HG03175 (cell line): Measurements from ENCODE around the gene ADCY7.

ENCODE experiments used
- ATAC-seq: cut with Tn5 transposase; IDR thresholded peaks from one replicate; pipeline ENCODE4 v1.9.1; 2021; ENCODE audit warnings: mild to moderate bottlenecking, moderate library complexity; ENCODE audit not compliant: unreplicated experiment

The ADCY7 gene

DNA sequence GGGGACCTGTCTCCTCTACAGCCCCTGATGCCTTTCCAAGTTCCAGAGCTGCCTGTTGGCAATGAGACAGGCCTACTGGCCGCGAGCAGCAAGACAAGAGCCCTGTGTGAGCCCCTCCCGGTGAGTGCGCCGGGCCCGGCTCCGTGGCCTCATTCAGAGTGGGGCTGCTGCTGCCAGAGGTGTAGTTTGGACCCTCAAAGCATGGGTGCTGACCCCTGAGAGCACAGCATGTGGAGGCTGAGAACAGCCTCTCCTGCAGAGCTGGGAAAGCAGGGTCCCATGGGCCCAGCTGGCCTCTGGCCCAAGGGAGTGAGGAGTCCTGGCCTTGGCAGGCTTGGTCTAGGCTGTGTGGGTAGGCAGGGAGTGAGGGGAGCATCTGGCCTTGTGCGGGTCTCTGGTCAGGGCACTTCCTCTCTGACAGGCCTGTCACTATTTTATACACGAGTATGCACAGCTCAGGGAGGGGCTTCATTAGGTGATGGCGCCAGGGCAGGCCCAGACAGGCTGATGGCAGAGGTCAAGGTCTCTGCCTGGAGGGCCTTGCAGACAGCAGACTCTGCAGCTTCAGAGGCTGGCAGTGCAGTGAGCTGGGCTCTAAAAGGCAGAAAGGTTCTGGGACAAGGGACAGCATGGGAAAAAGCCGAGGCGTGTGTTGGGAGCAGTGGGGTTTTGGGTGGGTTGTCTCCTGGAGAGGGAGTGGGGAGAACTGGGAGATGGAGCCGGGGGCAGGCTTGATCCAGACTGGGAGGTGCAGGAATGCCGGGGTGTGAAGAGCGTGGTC is 43.4 kb downstream of the ADCY7 start:
- no peak for ATAC-seq

DNA sequence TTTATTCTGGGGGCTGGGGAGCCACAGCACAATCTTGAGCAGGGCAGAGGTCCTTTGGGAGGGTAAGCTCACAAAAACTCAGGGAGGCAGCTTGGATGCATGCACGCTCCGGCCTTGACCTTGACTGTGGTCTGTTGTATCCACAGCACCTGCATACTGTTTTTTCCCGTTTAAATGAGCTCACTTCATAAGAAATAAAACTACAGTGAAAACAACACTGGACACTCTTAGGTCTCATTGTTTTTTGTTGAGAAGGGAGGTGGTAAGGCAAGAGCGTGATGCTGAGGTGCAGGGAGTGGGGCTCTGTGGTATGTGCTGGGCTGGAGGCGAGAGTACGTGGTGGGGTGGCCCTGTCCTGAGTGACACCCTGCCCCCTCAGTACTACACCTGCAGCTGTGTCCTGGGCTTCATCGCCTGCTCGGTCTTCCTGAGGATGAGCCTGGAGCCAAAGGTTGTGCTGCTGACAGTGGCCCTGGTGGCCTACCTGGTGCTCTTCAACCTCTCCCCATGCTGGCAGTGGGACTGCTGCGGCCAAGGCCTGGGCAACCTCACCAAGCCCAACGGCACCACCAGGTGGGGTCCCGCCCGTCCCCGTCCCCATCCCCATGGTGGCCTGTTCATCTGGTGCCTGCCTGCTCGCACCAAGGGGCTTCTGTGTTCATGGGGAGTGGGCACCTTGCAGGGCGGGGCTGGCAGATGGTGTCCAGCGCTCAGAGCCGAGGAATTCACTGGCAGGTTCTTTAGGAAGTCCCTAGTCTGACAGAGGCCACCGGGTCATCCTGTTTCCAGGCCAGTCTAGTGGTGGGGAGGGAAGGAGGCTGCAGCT is 44.2 kb downstream of the ADCY7 start:
- no peak for ATAC-seq

DNA sequence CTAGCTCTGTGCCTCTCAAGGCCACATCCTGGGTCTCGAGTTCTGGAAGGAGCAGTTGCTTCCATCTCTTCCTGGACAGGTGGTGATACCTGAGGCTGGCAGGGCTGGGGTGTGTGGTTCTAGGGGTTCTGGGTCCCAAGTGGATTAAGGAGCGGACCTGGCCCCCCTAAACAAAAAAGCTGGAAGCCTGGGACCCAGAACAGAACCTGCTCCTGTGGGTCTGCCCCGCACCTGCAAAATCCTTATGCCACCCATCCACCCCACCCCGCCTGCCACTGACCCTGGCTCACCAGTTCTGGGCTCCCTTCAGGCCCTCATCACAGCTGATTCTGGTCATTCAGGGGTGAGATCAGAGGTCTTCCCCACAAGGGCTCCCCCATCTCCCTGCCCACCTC is 44.8 kb downstream of the ADCY7 start:
- ATAC-seq = no peak

DNA sequence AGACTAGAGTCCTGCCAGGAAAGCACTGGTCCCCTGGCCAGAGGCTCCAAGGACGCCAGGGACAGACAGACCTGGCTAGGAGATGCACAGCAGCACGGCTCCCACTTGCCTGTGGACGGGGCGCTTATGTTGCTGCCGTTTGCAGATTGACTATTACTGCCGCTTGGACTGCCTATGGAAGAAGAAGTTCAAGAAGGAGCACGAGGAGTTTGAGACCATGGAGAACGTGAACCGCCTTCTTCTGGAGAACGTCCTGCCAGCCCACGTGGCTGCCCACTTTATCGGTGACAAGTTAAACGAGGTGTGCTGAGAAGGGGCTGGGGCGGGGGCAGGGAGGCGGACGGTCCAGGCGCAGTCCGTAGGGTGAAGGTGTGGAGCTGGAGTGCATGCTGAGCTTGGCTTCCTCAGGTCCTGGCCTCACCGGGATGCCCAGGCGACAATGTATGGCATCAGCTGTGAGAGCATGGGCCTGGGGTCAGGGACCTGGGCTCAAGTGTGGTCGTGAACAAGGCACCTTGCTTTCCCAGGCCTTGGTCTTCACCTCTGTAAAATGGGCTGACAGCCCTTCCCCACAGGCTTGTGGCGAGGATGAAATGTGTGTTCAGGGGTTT is 45.6 kb downstream of the ADCY7 start:
- no peak for ATAC-seq

DNA sequence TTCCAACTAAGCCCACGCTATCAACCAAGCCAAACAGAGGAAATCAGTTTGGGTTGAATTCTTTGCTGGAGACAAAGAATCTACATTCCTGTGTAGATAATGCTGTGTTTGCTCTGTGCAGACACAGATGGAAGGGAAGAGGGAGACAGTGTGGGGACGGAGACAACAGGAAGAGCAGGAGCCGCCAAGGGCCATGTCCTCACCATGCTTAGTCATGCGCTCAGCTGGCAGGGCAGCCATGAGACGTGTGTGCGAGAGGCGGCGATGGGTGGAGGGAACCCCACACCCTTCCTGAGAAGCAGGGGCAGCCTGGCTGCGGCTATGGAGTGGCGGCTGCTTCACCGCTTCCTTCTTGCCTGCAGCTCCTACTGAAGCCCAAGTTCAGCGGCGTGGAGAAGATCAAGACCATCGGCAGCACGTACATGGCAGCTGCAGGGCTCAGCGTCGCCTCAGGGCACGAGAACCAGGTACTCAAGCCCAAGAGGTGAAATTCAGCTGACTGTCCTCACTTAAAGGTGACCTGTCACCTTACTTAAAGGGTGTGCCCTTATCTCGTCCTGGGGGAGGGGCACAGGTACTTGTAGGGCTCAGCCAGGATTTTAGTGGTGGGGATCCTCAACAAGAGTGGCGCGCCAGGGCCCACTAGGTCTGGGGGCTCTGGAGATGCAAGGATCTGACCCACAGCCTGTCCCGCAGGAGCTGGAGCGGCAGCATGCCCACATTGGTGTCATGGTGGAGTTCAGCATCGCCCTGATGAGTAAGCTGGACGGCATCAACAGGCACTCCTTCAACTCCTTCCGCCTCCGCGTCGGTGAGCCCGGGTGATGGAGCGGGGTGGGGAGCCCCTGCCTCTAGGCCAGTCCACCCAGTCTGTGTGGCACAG is 47.5 kb downstream of the ADCY7 start:
- no peak for ATAC-seq

DNA sequence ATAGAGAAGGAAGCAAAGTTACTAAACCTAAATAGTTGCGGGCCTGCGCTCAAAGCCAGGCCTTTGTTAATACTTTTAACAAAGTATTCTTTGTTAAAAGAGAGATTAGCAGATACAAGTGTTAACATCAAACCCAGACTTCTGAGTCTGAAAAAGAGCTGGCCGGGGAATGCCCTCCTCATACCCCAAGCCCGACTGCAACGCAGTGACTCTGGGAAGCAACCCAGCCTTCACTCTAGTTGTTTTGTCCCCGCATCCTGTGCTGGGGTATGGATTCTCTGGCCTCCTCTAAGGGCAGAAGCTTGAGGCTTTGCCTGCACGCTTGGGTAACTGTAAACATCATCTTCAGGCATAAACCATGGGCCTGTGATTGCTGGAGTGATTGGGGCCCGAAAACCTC is 48.3 kb downstream of the ADCY7 start:
- ATAC-seq = no peak

DNA sequence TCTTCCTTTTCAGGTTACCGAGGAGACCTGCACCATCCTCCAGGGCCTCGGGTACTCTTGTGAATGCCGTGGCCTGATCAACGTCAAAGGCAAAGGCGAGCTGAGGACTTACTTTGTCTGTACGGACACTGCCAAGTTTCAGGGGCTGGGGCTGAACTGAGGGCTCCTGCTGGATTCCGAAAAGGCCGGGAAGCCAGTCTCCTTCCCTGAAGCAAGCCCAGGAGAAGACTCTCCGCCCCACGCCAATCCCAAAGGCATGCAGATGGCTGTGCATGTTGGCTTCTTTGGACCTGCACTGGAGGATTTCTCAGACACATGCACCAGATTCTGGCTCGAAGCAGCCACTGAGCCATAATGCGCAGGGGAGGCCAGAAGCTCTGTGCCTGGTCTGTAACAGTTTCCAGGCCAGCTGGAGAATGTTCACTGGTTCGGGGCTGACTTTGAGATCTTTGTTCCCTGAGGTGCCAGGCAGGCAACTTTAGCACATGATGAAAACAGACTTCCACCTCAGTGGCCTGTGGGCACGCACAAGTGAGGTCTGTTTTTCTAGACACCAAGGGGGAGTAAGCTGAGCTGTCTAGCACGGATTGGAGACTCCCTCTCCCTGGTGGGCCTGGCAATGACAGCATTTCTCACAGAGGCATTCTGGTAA is 49.1 kb downstream of the ADCY7 start:
- no peak for ATAC-seq

DNA sequence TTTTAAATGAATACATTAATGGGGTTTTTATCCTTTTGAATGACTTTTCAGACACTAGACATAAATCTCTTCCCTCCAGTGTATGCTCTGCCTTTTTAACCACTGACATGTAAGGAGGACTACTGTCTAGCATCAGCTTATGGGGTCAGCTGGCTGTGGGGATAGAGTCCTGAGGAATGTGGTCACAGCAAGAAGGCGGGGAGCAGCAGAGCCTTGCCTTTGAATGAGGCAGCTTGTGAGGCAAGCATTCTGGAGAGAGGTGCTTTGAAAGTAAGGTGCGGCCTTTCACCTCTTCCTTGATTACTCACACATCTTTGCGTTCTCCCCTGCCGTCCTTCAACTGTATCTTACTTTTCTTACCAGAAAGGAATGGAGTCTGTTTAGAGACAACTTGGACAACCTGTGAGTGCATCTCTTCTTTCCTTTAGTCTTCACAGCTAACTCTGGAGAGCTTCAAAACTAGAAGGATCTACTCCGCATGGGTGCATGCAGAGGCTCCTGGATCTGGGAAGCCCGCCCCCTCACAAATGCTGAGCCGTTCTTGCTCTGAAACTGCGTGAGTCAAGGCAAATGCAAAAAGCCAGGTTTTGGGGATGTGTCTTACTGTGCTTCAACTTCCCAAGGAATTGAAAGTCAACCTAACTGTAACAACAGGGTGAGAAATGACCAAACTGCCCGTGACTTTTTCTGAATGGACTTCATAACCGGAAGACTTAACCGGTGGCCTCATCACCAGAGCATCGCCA is 49.9 kb downstream of the ADCY7 start:
- no peak for ATAC-seq

DNA sequence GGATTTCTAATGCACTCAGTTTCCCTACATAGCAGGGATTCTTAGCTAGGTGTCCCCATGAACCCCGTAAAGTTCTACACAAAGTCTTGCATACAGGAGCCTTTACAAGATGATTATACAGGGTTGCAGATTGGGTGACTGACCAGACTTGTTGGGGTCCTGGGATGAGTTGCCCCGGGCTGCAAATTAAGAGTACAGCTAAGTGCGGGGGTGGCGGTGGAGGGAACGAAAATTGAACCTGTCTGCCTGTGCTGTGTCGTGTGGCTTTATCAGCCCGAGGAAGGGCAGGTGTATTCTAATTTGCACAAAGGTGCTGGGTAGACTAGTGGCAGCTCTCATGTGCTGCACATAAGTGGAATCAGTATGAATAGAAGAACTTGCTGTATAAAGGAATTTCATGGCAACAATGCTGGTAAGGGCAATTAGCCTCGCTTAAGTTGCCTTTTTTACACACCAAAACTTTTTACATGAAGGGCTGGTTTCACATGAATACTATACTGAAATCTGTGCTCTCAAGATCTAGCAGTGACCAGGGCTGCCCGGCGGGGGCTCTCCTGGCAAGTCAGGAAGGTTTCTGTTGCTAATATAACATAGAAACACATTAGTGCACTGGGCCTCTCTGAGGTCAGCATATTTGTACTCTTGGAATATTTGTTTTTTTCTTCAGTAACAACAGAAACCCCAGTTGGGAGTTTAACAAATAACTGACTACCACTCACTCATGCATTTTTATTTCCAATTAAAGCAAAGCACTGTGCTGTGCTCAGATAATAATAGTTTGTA is 50.7 kb downstream of the ADCY7 start:
- no peak for ATAC-seq

DNA sequence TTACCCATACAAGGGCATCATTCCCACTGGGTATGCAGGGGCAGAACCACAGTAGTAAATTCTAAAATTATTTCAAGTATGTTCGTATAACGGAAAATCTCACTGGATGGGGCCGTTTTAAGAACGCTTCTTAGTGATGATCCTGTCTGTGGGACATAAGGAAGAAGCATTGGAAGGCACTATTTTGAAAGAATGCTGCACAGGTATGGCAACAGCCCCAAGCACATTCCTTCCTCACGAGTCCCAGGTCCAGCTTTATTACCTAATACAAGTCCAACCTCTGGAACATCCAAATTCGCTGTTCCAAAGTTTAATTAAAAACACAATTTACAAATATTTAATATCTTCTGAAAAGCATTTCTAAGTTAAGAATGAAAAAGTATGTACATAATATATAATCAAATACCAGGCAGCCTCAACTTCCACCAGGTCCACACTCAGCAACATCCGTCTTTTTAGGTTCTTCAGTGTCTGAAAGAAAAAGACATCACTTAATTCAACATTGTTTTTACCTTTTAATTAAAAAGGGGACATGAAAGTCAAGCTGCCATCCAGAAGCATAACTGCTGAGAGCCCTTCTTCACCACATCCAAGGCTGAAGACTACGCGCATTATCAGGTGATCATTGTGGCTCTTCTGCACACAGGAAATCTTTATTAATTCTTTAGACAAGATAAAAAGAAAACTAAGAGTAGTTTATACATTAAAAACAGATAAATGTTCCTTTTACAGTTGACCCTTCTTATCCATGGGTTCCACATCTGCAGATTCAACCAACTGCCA is 52.6 kb downstream of the ADCY7 start:
- ATAC-seq = no peak

DNA sequence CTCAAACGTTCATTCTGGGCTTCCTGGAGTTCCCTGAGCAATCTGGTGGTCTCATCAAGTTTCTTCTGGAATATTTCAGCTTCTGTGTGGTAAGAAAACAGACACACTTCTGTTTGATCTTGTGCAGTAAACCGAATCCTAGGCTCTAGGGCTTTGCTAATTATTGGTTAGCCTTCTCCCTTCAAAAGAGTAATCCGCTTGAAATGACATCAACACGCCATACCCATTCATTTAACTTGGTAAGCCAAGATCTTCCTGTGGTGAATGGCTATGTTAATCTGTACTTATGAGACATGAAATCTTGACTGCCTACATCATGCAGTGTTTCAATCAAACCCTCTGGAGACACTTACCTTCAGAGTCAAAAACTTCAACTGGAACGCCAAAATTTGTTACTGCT is 54.0 kb downstream of the ADCY7 start:
- no peak for ATAC-seq

DNA sequence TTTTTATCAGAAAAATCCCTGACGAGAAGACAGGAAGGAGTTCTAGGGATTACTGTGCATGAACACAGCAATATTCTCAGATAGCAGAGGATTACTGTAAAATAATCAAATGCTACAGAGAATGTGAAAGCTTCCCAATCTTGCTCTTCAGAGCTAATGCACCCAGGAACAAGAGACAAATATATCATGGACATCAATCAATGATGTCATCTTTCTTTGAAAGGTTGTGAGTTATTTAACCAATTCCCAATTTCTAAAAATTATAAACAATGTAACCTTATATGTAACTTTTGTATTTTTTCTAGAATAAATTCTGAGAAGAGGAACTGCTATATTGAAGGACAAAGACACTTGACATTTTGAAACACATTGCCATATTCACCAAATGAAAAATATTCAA is 56.0 kb downstream of the ADCY7 start:
- ATAC-seq = no peak

DNA sequence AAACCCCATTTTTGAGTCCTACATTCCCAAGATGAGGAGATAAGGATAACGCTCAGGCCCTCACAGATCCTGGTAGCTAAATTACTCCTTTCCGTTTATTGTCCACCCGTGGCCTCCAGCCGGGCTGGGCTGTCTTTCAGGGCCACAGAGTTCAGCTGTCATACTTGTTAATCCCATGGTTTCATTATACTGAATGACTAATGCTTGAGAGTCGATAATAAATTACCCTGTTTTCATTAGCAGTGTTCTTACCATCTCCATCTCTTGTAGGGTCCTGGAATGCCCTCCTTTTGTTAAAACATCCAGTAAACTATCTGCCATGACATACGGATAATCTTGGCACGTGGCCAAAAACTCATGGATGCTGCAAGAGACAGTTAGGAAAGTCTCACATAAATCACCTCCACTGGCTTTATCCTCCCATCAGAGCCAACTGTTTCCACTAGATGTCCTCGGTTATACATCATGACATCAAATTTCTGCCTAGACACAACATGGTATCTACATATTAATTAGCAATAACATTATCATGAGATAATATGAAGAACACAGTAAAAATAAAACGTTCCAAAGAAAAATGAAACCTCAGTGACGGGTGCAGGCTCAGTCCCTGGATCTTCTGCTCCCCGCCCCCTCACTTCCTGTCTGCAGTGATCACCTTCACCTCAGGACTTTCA is 57.1 kb downstream of the ADCY7 start:
- ATAC-seq = no peak

DNA sequence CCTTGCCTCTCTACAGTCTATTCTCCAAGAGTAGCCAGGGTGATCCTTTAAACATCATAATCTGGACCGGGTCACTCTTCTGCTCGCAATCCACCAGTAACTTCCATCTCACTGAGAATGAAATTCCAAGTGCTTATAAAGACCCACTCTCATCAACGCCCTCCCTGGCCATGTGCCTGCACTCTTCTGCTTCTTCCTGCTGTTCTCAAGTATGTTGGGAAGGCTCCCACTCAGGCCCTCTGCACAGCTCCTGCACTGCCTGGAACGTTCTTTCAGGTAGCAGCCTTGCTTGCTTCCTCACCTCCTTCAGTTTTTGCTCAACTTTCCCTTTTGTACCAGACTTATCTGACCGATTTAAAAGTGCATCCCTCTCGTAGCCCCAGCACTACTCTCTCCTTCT is 58.0 kb downstream of the ADCY7 start:
- no peak for ATAC-seq

DNA sequence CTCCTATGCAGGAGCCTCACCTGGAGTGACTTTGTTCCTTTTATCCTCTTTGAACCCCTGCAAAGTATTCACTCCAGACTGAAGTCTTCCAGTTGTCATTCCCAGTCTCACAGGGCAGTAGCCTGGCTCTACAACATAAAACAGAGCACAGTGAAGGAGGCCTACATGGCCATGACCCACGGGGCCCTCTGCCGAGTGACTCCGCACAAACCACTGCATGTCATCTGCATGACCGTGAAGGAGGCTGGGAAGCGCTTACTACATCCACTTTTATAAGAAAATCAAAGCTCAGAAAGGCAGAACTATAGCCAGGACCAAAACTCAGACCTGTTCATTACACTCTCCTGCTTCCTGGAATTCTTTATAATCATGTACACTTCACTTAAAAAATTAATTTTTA is 59.9 kb downstream of the ADCY7 start:
- ATAC-seq = no peak

DNA sequence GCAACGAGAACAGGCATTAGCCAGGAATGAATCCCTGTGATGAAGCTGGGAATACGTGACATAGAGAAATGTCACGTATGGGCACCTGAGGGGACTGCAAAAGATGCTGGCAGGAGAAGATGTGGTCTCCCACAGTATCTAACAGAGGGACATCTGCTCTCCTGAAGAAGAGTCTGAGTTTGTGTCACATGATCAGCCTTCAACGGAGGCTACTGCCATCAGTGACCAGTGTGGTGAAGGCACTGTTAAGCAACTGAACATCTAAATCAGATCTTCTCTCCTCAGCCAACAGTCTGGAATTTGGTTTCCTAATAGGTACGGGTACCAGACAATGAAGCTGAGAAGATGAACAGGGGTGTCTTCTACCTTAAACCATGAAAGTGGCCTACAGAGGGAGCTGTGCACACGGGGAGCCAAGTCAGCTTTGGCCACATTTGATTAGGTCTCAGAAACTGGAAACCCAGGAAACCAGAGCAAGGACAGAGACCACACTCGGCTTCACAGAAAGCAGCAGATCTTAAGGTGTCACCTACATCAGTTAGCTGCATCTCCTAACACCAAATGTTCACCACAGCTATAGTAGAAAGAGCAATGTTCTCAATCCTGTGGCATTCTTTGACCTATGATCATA is 60.6 kb downstream of the ADCY7 start:
- ATAC-seq = peak; percentile 63
